ENCODE data around the gene TMEM208. TPM values are rescaled to one million over a fixed set of nuclear protein-coding genes. Genes with fewer than 3 reads are reported as not detected.

The TMEM208 gene
- total and polyA plus RNA-seq, 2 of the 13 experiments (the other 11 are each of a cell fraction or from before 2014, with no cell fraction given), result 58.8 to 72.9 TPM

GRCh38 chr16:67197704-67198103 is 29.2 kb upstream of the TMEM208 start (continued):
- no peak for TF ChIP-seq ZNF407 (CRISPR knock-in tag; IDR thresholded peaks at IDR 0.05; ENCODE audit: not compliant biosample characterization)
- no peak for TF ChIP-seq HOXA7 (CRISPR knock-in tag; IDR thresholded peaks at IDR 0.05)
- TF ChIP-seq PAF1 (CRISPR knock-in tag; IDR thresholded peaks at IDR 0.05), result no peak
- no peak for TF ChIP-seq ZBED4 (CRISPR knock-in tag; IDR thresholded peaks at IDR 0.05; ENCODE audit: borderline replicate concordance)
- no peak for TF ChIP-seq ZNF160 (CRISPR knock-in tag; IDR thresholded peaks at IDR 0.05)
- TF ChIP-seq SMAD1 (CRISPR knock-in tag; IDR thresholded peaks at IDR 0.05; ENCODE audit: borderline replicate concordance, low read depth), result no peak
- TF ChIP-seq TEAD3 (CRISPR knock-in tag; optimal IDR thresholded peaks at IDR 0.05; ENCODE audit: borderline replicate concordance), result no peak
- TF ChIP-seq PREB (CRISPR knock-in tag; IDR thresholded peaks at IDR 0.05), result no peak
- no peak for TF ChIP-seq NRL (CRISPR knock-in tag; IDR thresholded peaks at IDR 0.05; ENCODE audit: borderline replicate concordance)
- TF ChIP-seq MXD1 (CRISPR knock-in tag; IDR thresholded peaks at IDR 0.05), result no peak
- TF ChIP-seq ZSCAN5A (CRISPR knock-in tag; IDR thresholded peaks at IDR 0.05; ENCODE audit: borderline replicate concordance), result no peak
- TF ChIP-seq CEBPG (CRISPR knock-in tag; IDR thresholded peaks at IDR 0.05), result no peak
- no peak for TF ChIP-seq NCOR1 (IDR thresholded peaks at IDR 0.05; ENCODE audit: borderline replicate concordance, low read length)
- no peak for TF ChIP-seq TEF (CRISPR knock-in tag; IDR thresholded peaks at IDR 0.05)

All from HepG2 (cell line).